Measurements from ENCODE around the gene OGDHL. TPM values are rescaled to one million over a fixed set of nuclear protein-coding genes. Genes with fewer than 3 reads are reported as not detected.

The OGDHL gene
- total RNA-seq, 1 experiment from 2014 or later: 22.6 TPM

DNA sequence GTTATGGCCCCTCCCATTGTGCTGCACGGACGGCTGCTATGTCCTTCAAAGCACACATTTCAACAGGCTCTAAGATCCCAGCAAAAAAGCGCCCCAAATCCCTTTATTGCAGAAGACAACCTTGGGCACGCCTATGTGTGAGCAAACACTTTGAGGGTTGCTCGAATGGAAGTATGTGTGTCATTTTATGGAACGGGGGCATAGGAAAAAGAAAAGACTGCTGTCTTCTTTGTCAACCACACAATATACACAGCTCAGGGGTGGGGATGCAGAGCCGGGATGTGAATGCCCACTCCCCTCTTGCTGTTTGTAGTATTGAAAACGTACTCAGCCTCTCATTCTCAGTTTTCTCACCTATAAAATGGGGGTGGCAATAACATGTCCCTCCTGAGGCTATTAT lies 50.6 kb downstream of the OGDHL start:
- Histone ChIP-seq H3K27ac (ENCODE audit: insufficient read length, low read depth, low read length) (no peak overlapping the region), H2BK120ac (ENCODE audit: low read depth, low read length, poor library complexity, severe bottlenecking) (no peak overlapping the region), H3K23me2 (ENCODE audit: insufficient read length, low read depth, low read length, poor library complexity, severe bottlenecking) (no peaks in the 10 kb centered on the region), H2AK5ac (ENCODE audit: insufficient read length, low read length) (no peak overlapping the region), H2AFZ (ENCODE audit: low read length) (no peak overlapping the region), H3K23ac (ENCODE audit: insufficient read length, low read depth, low read length) (no peak overlapping the region), H3K14ac (ENCODE audit: insufficient read depth, low read length) (no peak overlapping the region), H2BK5ac (ENCODE audit: insufficient read length, low read length) (no peak overlapping the region), H4K20me1 (ENCODE audit: control insufficient read depth, insufficient read depth, insufficient read length) (no peaks in the 10 kb centered on the region), H3K9ac (ENCODE audit: extremely low read depth, insufficient read length, low read length) (no peak overlapping the region), H3K4me2 (ENCODE audit: insufficient read depth, insufficient read length, low read length) (no peak overlapping the region), H2BK20ac (ENCODE audit: low read depth, low read length, poor library complexity, severe bottlenecking) (no peak overlapping the region), H3K4ac (ENCODE audit: low read depth, low read length) (no peak overlapping the region), H2BK15ac (ENCODE audit: low read depth, low read length) (no peak overlapping the region), H3T11ph (ENCODE audit: low read length) (no peak overlapping the region), H4K91ac (ENCODE audit: insufficient read length, low read depth, low read length) (no peak overlapping the region), H3K56ac (ENCODE audit: insufficient read length, low read depth, low read length) (no peak overlapping the region), H3K9me3 (ENCODE audit: control insufficient read depth, low read depth, low read length) (no peaks in the 10 kb centered on the region), H4K5ac (ENCODE audit: insufficient read length, low read depth, low read length) (no peak overlapping the region), H3K79me2 (ENCODE audit: insufficient read depth, low read length) (no peaks in the 10 kb centered on the region), H3K79me1 (ENCODE audit: insufficient read depth, low read depth, low read length, poor library complexity, severe bottlenecking) (no peaks in the 10 kb centered on the region), H2BK12ac (ENCODE audit: insufficient read length, low read depth, low read length) (no peak overlapping the region), H3K18ac (ENCODE audit: insufficient read length, low read depth, low read length) (no peak overlapping the region), H3K4me1 (ENCODE audit: insufficient read depth, low read length) (no peaks in the 10 kb centered on the region), H4K8ac (replicated peaks; ENCODE audit: insufficient read length, low read depth, low read length) (no peak overlapping the region), H3K27me3 (ENCODE audit: insufficient read depth, low read length) (no peaks in the 10 kb centered on the region)
- DNase-seq: no peak
- Mint-ChIP-seq H3K27me3 (ENCODE audit: low read depth) (peaks cover 48% of the 10 kb centered on the region), H3K27ac (no peak overlapping the region), H3K4me1 (no peaks in the 10 kb centered on the region), H3K4me3 (no peak overlapping the region), H3K9me3 (peaks cover 12 to 16% of the 10 kb centered on the region in 2 experiments), H3K36me3 (ENCODE audit: insufficient read depth in 1 of 3, low read depth in 3 of 3) (peaks cover 8 to 15% (median 9%) of the 10 kb centered on the region in 3 experiments; a peak in 4 of 7 replicates)
- no peak for TF ChIP-seq CTCF (conservative IDR thresholded peaks at IDR 0.05)
- no CpG with 5 or more reads among the region's 8 CpGs for WGBS (ENCODE audit: extremely low coverage, insufficient read length, low lambda C conversion rate)

Measured in H9 (cell line).